NT2/D1 (cell line): ENCODE results near the gene TROAP.

Experiments used
- YY1 ChIP-seq: IDR thresholded peaks from 2 replicates; pipeline ENCODE4 v1.6.1; 2011; ENCODE audit not compliant: insufficient read length, insufficient read depth
- ZNF274 ChIP-seq: IDR thresholded peaks from 2 replicates; pipeline ENCODE4 v1.6.1; 2011; ENCODE audit warnings: mild to moderate bottlenecking, low read depth, low read length

- TF ChIP-seq YY1 (no peak), ZNF274 (no peak)
Measured at GRCh38 chr12:49287876-49288275, 35.2 kb upstream of the TROAP start.
